NCI-H2029 (cell line): Measurements from ENCODE around the gene SGCD.
"Not testable (repeated sequence)": the region's sequence is repeated elsewhere in the genome, so short reads cannot be mapped to it uniquely, and the experiment has no call there.

Experiments
- DNase-seq: peaks from one replicate; lab custom pipeline; 2025; lab: John Stamatoyannopoulos, UW

The SGCD gene

GRCh38 chr5:156628421-156628820 lies 301.5 kb downstream of the SGCD start:
- no peak for DNase-seq

GRCh38 chr5:156631005-156631404 lies 304.0 kb downstream of the SGCD start:
- DNase-seq = no peak

DNA sequence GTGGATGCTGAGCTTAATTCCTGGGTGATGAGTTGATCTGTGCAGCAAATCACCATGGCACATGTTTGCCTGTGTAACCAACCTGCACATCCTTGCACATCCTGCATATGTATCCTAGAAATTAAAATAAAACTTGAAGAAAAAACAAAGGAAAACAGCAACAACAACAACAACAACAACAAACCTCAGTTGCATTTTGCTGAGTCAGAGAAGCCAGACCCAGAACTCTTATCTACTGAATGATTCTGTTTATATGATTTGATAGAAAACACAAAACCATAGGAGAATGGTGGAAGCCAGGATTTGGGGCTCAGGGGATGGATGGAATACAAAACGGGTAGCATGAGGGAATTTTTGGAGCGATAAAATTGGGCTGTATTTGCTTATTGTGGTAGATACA lies 307.3 kb downstream of the SGCD start:
- no peak for DNase-seq

DNA sequence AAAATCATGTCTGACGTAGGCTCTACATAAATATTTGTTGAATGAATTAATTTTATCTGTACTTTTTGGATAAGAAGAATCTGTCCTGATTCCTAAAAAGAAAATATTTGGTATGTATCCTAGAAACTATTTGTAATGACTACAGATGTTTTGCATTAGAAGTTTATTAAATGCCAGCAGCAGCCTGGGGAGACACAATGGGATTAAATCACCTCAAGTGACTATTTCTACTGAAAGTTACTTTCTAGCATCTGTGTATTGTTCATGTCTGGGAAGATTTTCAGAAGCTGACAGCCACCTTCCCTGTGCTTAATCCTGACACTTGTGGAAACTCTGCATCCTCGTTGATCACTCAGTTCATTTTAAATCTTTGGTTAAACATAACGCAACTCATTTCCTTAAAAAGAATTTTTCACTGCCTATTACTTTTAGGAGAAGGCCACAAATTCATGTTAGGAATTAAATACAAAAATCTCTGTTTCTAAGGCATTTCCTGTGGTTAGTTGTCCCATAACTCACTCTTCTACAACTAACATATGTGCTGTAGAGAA lies 313.8 kb downstream of the SGCD start:
- DNase-seq = no peak

- no peak for DNase-seq
Observed at GRCh38 chr5:156641686-156642085, 314.7 kb downstream of the SGCD start.

DNA sequence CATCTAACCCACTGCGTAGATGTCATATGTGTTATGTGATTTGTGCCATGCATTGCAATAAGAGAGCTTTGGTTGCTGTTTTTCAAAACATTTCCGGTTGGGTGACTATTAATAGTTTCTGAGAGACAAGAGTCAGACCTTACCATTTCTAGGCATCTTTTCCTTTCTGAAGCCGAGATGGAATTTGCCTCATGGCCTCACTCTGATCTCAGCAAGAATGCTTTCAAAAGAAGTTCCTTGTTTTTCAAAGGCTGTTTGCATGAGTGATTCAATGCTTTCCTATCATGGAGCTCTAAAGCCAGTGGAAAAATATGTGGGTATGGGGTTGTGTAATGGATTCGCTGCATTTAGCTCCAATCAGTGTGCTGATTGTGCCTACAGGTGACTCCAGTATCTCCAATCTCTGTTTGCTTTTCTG lies 320.1 kb downstream of the SGCD start:
- no peak for DNase-seq

GRCh38 chr5:156654444-156654843 lies 327.5 kb downstream of the SGCD start:
- DNase-seq = no peak

GRCh38 chr5:156655732-156656131 lies 328.8 kb downstream of the SGCD start:
- no peak for DNase-seq

GRCh38 chr5:156664832-156665231 lies 337.9 kb downstream of the SGCD start:
- not testable (repeated sequence) for DNase-seq

DNA sequence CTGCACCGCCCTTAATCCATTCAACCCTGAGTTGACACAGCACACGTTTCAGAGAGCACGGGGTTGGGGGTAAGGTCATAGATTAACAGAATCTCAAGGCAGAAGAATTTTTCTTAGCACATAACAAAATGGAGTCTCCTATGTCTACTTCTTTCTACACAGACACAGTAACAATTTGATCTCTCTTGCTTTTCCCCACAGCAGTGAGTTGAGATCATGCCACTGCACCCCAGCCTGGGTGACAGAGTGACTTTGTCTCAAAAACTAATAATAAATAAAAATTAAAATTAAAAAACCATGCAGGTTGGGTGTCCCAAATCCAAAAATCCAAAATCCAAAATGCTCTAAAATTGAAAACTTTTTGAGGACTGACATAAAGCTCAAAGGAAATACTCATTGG lies 339.7 kb downstream of the SGCD start:
- not testable (repeated sequence) for DNase-seq

GRCh38 chr5:156667616-156668015 lies 340.7 kb downstream of the SGCD start:
- no peak for DNase-seq

- DNase-seq = no peak
Observed at GRCh38 chr5:156669416-156669815, 342.5 kb downstream of the SGCD start.

DNA sequence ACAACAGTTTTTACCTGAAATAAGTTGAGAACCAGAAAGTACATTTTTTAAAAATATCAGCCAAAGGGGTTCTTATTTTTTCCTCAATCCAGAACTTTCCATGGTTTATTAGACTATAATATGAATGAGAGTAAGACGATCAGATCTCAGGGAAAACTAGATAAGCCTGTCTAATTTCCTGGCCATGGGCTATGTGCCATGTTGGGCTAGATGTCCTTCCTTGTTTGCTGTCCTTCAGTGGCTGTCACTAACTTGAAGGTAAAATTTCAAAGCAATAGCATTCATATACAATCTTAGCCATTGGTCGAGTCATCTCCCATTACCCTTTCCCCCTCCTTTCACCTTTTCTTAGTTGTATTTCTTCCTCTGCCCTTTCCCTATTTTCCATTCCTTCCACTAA lies 343.7 kb downstream of the SGCD start:
- DNase-seq = peak; percentile 1

GRCh38 chr5:156675395-156675794 lies 348.4 kb downstream of the SGCD start:
- DNase-seq = no peak

- DNase-seq = no peak
Observed at GRCh38 chr5:156677963-156678362, 351.0 kb downstream of the SGCD start.

DNA sequence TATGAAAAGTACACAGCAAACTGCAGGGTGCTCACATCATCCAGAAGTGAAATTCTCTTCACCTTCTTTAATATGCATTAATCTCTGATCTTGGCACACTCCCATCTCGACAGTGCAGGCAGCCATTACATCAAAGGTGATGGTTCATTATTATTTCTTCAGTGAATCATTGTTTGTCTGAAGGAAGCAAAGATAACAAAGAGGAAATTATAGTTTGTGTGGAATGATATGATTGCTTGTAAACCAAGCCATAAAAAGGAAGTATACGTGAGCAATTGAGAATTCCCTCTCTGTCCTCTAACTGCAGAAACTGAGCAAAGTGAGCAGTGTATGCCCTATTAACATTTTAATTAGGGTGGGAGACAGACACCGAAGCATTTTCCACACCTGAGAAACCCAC lies 351.5 kb downstream of the SGCD start:
- no peak for DNase-seq

DNA sequence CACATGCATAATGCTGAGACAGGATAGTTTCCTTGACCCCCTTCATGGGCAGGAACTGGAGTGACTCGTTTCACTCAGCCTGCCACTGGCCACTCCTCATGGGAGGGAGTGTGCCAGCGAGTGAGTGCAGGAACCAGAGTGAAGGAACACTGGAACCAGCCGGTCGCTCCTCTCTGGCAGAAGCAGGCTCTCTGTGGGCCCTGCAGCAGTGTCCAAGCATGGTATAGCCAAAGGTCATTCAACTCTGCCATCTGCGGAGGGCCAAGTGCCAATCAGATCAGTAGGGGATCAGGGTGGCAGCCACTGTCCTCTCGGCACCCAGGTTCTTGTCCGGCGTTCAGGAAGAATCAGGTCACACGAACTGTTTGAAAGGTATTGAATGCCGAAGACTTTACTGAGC lies 353.9 kb downstream of the SGCD start:
- no peak for DNase-seq

GRCh38 chr5:156681265-156681664 lies 354.3 kb downstream of the SGCD start:
- DNase-seq = no peak

DNA sequence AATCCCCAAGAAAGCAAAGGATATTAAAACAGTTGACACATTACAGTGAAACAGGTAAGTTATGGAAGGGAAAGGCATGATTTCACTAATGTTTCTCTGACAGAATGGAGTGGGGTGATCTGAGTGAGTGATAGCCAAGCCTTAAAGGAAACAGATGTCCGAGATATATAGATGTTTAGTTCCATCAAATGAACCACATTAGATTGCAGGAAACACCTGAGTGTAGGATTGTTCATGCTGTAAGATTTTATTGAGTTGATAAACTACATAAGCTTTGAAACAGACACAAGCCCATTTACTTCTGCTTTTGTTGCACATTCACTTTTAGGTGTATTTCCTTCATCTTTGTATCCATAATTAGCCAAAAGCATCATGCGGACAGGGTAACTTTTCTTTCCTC lies 356.0 kb downstream of the SGCD start:
- DNase-seq = no peak

GRCh38 chr5:156683509-156683908 lies 356.5 kb downstream of the SGCD start:
- DNase-seq = no peak

GRCh38 chr5:156684216-156684615 lies 357.3 kb downstream of the SGCD start:
- DNase-seq = no peak

DNA sequence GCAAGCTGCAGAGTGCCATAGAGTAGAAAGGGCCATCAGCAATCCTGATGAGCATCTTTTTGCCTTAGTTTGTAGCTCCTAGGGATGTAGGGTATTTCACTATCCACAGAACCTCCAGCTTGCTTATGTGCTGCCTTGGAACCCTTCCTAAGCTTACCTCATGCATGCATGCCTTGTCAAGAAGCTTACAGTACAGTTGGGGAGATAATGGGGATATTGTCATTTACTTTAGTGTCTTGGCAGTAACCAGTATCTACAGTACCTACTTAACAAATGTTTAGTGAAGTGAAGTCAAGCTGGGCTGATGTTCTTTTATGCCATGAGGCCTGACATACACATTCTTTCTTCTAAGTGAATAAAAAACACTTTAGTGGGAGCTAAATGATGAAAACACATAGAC lies 358.5 kb downstream of the SGCD start:
- no peak for DNase-seq

- DNase-seq = no peak
Observed at GRCh38 chr5:156686380-156686779, 359.4 kb downstream of the SGCD start.

- no peak for DNase-seq
Observed at GRCh38 chr5:156686796-156687195, 359.8 kb downstream of the SGCD start.

DNA sequence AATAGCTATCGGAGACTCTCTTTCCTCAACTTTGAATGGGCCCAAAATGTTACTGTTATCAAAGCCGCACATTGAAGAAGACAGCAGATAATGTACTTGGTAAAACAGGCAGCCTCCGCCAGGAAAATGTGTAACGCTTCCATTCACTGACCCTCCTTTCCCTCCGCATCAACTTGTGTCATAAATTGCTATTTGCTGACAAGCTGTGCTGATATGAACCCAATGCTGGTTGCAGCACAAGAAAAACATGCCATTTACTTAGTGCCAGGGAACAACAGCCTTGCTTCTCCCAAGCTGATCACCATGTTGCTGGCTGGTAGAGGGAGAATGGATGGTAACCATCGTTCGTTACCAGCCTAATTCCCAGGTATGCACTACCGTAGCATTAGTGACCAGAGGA lies 360.6 kb downstream of the SGCD start:
- DNase-seq = no peak
